ENCODE data around the gene CAPN8. TPM values are rescaled to one million over a fixed set of nuclear protein-coding genes. Genes with fewer than 3 reads are reported as not detected.

CAPN8 gene
- total RNA-seq, 1 donor from 2014 or later: not detected

DNA sequence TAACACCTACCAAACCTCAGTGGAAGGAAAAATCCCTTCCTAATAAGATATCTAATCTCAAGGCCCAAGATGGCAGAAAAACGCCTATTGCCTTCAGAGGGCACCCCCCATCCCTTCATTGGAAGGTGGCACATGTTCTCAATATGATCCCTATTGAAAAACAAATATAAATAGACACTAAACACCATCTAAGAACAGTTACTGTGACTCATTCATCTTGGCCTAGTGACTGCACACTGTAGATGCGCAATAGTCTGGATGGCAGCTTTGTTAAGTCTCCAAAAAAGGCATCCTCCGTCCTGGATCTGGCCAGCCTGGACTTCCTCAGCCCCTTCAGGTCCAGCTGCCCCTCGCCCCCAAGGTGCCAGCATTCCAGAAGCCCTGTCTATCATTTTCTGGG is 121.9 kb downstream of the CAPN8 start:
- Mint-ChIP-seq H3K27ac (ENCODE audit: unreplicated experiment) (no peak overlapping the region), H3K9me3 (ENCODE audit: unreplicated experiment) (peaks cover 2% of the 10 kb centered on the region), H3K27me3 (ENCODE audit: low read depth, unreplicated experiment) (peaks cover 50% of the 10 kb centered on the region), H3K4me1 (ENCODE audit: low read depth, unreplicated experiment) (no peaks in the 10 kb centered on the region), H3K36me3 (ENCODE audit: low read depth, unreplicated experiment) (no peaks in the 10 kb centered on the region), H3K4me3 (ENCODE audit: unreplicated experiment) (no peak overlapping the region)
- Histone ChIP-seq H3K4me1 (ENCODE audit: insufficient read depth, low read length) (no peaks in the 10 kb centered on the region), H3K4me3 (ENCODE audit: insufficient read depth, low read depth, low read length) (no peak overlapping the region), H4K20me1 (ENCODE audit: insufficient read depth, low read length) (no peaks in the 10 kb centered on the region), H3K36me3 (ENCODE audit: insufficient read depth, low read length) (no peaks in the 10 kb centered on the region), H3K9me3 (ENCODE audit: insufficient read depth, low read depth, low read length) (no peaks in the 10 kb centered on the region), H3K79me2 (ENCODE audit: insufficient read depth, low read length) (no peaks in the 10 kb centered on the region), H2AFZ (ENCODE audit: low read depth, low read length) (no peak overlapping the region), H3K27ac (ENCODE audit: low read depth, low read length) (no peak overlapping the region), H3K9ac (ENCODE audit: low read length) (no peak overlapping the region), H3K27me3 (ENCODE audit: insufficient read depth, low read length) (peaks cover 14% of the 10 kb centered on the region), H3K4me2 (ENCODE audit: low read length) (no peak overlapping the region)
- no peak for DNase-seq (ENCODE audit: low read depth)
- FAIRE-seq: no peak
- TF ChIP-seq, protein P1, sequence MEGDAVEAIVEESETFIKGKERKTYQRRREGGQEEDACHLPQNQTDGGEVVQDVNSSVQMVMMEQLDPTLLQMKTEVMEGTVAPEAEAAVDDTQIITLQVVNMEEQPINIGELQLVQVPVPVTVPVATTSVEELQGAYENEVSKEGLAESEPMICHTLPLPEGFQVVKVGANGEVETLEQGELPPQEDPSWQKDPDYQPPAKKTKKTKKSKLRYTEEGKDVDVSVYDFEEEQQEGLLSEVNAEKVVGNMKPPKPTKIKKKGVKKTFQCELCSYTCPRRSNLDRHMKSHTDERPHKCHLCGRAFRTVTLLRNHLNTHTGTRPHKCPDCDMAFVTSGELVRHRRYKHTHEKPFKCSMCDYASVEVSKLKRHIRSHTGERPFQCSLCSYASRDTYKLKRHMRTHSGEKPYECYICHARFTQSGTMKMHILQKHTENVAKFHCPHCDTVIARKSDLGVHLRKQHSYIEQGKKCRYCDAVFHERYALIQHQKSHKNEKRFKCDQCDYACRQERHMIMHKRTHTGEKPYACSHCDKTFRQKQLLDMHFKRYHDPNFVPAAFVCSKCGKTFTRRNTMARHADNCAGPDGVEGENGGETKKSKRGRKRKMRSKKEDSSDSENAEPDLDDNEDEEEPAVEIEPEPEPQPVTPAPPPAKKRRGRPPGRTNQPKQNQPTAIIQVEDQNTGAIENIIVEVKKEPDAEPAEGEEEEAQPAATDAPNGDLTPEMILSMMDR (IDR thresholded peaks at IDR 0.05; ENCODE audit: insufficient read depth, low read depth, low read length): no peak
- no peak for TF ChIP-seq EZH2 (IDR thresholded peaks at IDR 0.05; ENCODE audit: insufficient read depth, low read length)

DNA sequence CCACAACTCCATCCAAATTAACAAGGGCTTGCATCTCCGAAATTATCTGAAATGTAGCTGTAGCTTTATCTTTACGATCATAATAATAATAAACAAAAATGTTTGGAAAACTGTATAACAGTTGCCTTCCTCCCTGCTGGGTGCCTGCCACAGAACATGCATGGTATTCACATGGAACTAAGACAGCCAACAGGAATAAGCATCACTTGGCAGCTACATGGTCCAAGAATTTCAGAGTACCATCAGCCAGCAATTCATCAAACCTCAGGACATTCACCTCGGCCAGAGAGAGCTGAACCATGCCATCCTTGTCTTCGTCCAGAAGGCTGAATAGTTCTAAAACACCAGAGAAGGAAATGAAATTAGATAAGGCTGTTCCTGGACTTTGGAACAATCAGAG is 122.7 kb downstream of the CAPN8 start:
- Histone ChIP-seq H3K9ac (ENCODE audit: low read length) (no peak overlapping the region), H3K27me3 (ENCODE audit: insufficient read depth, low read length) (peaks cover 14% of the 10 kb centered on the region), H2AFZ (ENCODE audit: low read depth, low read length) (no peak overlapping the region), H4K20me1 (ENCODE audit: insufficient read depth, low read length) (no peaks in the 10 kb centered on the region), H3K4me1 (ENCODE audit: insufficient read depth, low read length) (no peaks in the 10 kb centered on the region), H3K4me3 (ENCODE audit: insufficient read depth, low read depth, low read length) (no peak overlapping the region), H3K79me2 (ENCODE audit: insufficient read depth, low read length) (no peaks in the 10 kb centered on the region), H3K9me3 (ENCODE audit: insufficient read depth, low read depth, low read length) (no peaks in the 10 kb centered on the region), H3K4me2 (ENCODE audit: low read length) (no peak overlapping the region), H3K27ac (ENCODE audit: low read depth, low read length) (no peak overlapping the region), H3K36me3 (ENCODE audit: insufficient read depth, low read length) (no peaks in the 10 kb centered on the region)
- Mint-ChIP-seq H3K27me3 (ENCODE audit: low read depth, unreplicated experiment) (peaks cover 47% of the 10 kb centered on the region), H3K36me3 (ENCODE audit: low read depth, unreplicated experiment) (no peaks in the 10 kb centered on the region), H3K4me3 (ENCODE audit: unreplicated experiment) (no peak overlapping the region), H3K27ac (ENCODE audit: unreplicated experiment) (no peak overlapping the region), H3K4me1 (ENCODE audit: low read depth, unreplicated experiment) (no peaks in the 10 kb centered on the region), H3K9me3 (ENCODE audit: unreplicated experiment) (peaks cover 2% of the 10 kb centered on the region)
- DNase-seq (ENCODE audit: low read depth): no peak
- no peak for FAIRE-seq
- no peak for TF ChIP-seq EZH2 (IDR thresholded peaks at IDR 0.05; ENCODE audit: insufficient read depth, low read length)
- TF ChIP-seq, protein P1 (IDR thresholded peaks at IDR 0.05; ENCODE audit: insufficient read depth, low read depth, low read length): no peak

DNA sequence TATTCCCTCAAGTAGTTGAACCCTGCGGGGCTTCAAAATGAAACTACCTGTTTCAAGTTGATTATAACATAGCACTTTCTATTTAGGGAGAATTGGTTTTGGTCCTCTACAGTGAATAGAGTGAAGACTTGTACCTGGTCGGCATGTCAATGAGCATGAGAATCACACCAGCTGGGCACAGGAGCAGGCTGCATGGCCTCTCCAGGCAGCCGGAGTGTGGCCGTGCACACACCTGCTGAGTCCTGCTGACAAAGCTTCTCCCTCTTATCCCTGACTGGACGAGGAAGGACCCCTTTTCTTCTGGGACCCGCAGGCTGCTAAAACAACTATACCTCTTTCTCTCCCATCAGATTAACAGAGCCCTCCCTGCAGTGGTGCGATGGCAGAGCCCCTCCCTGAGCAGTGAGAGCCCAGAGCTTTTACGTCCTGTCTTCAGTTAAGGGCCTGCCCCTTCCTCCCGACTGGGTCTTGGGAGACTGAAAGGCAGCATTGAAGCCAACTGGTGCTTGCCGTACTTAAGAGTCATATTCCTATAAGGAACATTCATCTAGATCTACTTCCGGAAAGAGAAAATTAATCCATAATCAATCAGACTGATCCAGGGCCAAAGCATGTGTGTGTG is 124.9 kb downstream of the CAPN8 start:
- Mint-ChIP-seq H3K4me3 (ENCODE audit: unreplicated experiment) (no peak overlapping the region), H3K27me3 (ENCODE audit: low read depth, unreplicated experiment) (peaks cover 48% of the 10 kb centered on the region), H3K36me3 (ENCODE audit: low read depth, unreplicated experiment) (no peaks in the 10 kb centered on the region), H3K4me1 (ENCODE audit: low read depth, unreplicated experiment) (no peaks in the 10 kb centered on the region), H3K27ac (ENCODE audit: unreplicated experiment) (no peak overlapping the region), H3K9me3 (ENCODE audit: unreplicated experiment) (peaks cover 2% of the 10 kb centered on the region)
- Histone ChIP-seq H3K4me1 (ENCODE audit: insufficient read depth, low read length) (no peaks in the 10 kb centered on the region), H3K4me2 (ENCODE audit: low read length) (no peak overlapping the region), H3K9me3 (ENCODE audit: insufficient read depth, low read depth, low read length) (no peaks in the 10 kb centered on the region), H2AFZ (ENCODE audit: low read depth, low read length) (no peak overlapping the region), H4K20me1 (ENCODE audit: insufficient read depth, low read length) (no peaks in the 10 kb centered on the region), H3K79me2 (ENCODE audit: insufficient read depth, low read length) (no peaks in the 10 kb centered on the region), H3K4me3 (ENCODE audit: insufficient read depth, low read depth, low read length) (no peak overlapping the region), H3K9ac (ENCODE audit: low read length) (no peak overlapping the region), H3K27me3 (ENCODE audit: insufficient read depth, low read length) (peaks cover 14% of the 10 kb centered on the region), H3K27ac (ENCODE audit: low read depth, low read length) (no peak overlapping the region), H3K36me3 (ENCODE audit: insufficient read depth, low read length) (no peaks in the 10 kb centered on the region)
- DNase-seq (ENCODE audit: low read depth) (no peak), FAIRE-seq (no peak)
- no peak for TF ChIP-seq EZH2 (IDR thresholded peaks at IDR 0.05; ENCODE audit: insufficient read depth, low read length)
- TF ChIP-seq, protein P1 (IDR thresholded peaks at IDR 0.05; ENCODE audit: insufficient read depth, low read depth, low read length): no peak
